Measurements from ENCODE around the gene NGEF.

GRCh38 chr2:232861353-232861752 lies 151.7 kb downstream of the NGEF start:
- TF ChIP-seq, protein P1, sequence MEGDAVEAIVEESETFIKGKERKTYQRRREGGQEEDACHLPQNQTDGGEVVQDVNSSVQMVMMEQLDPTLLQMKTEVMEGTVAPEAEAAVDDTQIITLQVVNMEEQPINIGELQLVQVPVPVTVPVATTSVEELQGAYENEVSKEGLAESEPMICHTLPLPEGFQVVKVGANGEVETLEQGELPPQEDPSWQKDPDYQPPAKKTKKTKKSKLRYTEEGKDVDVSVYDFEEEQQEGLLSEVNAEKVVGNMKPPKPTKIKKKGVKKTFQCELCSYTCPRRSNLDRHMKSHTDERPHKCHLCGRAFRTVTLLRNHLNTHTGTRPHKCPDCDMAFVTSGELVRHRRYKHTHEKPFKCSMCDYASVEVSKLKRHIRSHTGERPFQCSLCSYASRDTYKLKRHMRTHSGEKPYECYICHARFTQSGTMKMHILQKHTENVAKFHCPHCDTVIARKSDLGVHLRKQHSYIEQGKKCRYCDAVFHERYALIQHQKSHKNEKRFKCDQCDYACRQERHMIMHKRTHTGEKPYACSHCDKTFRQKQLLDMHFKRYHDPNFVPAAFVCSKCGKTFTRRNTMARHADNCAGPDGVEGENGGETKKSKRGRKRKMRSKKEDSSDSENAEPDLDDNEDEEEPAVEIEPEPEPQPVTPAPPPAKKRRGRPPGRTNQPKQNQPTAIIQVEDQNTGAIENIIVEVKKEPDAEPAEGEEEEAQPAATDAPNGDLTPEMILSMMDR (conservative IDR thresholded peaks at IDR 0.05 in 1 of 2, IDR thresholded peaks at IDR 0.05 in 1 of 2; ENCODE audit: extremely low read depth in 1 of 2, insufficient read depth in 1 of 2, low read depth in 1 of 2, low read length in 2 of 2): no peak
- TF ChIP-seq EZH2 (IDR thresholded peaks at IDR 0.05; ENCODE audit: borderline replicate concordance, low read length): no peak
